KMS-11 (cell line): ENCODE measurements around the gene CPB2.

Source experiments
- H2AFZ ChIP-seq: fragments of 200-600 bp; sonication (generic); 2 replicates; pipeline ENCODE4 v1.6.1; 2016; ENCODE audit warnings: antibody characterized with exemption, mixed run types, low read depth
- H3K27ac ChIP-seq: fragments of 200-600 bp; sonication (generic); 2 replicates; pipeline ENCODE4 v1.6.1; 2016; ENCODE audit warnings: mild to moderate bottlenecking, mixed run types
- H3K27me3 ChIP-seq: fragments of 200-600 bp; sonication (generic); 2 replicates; pipeline ENCODE4 v1.6.1; 2017; ENCODE audit warnings: mild to moderate bottlenecking, low read depth, mixed run types, moderate library complexity; ENCODE audit not compliant: insufficient read depth
- H3K36me3 ChIP-seq: fragments of 200-600 bp; sonication (generic); 2 replicates; pipeline ENCODE4 v1.6.1; 2017; ENCODE audit warnings: mild to moderate bottlenecking, mixed run types; ENCODE audit not compliant: insufficient read depth
- H3K4me1 ChIP-seq: fragments of 200-600 bp; sonication (generic); 2 replicates; pipeline ENCODE4 v1.6.1; 2016; ENCODE audit warnings: mild to moderate bottlenecking, low read depth, mixed run types; ENCODE audit not compliant: poor library complexity, severe bottlenecking
- H3K4me2 ChIP-seq: fragments of 200-600 bp; sonication (generic); 2 replicates; pipeline ENCODE4 v1.7.0; 2016; ENCODE audit warnings: mild to moderate bottlenecking, mixed run types
- H3K4me3 ChIP-seq: fragments of 200-600 bp; sonication (generic); IDR thresholded peaks from 2 replicates; pipeline ENCODE4 v1.6.1; 2017; ENCODE audit warnings: low read depth, low read length, mixed read lengths; ENCODE audit not compliant: insufficient read depth
- H3K79me2 ChIP-seq: fragments of 200-600 bp; sonication (generic); 2 replicates; pipeline ENCODE4 v1.6.1; 2016; ENCODE audit warnings: low read depth, mixed run types; ENCODE audit not compliant: insufficient read depth
- H3K9ac ChIP-seq: fragments of 200-600 bp; sonication (generic); 2 replicates; pipeline ENCODE4 v1.6.1; 2016; ENCODE audit warnings: mild to moderate bottlenecking, mixed run types
- H4K20me1 ChIP-seq: fragments of 200-600 bp; sonication (generic); 2 replicates; pipeline ENCODE4 v1.6.1; 2016; ENCODE audit warnings: mild to moderate bottlenecking, mixed run types; ENCODE audit not compliant: insufficient read depth
- CTCF ChIP-seq: fragments of 200-600 bp; sonication (generic); conservative IDR thresholded peaks from 2 replicates; pipeline ENCODE4 v1.6.1; 2017; ENCODE audit warnings: low read depth, mild to moderate bottlenecking, antibody characterized with exemption, low read length, moderate library complexity, mixed read lengths

The CPB2 gene

GRCh38 chr13:46143184-46143701, 38.4 kb upstream of the CPB2 start:
- no peak for TF ChIP-seq CTCF
- Histone ChIP-seq H3K4me1 (no peaks in the 10 kb centered on the region), H3K27me3 (no peaks in the 10 kb centered on the region), H2AFZ (no peak overlapping the region), H3K9ac (no peak overlapping the region), H3K4me3 (no peak overlapping the region), H3K36me3 (no peaks in the 10 kb centered on the region), H4K20me1 (no peaks in the 10 kb centered on the region), H3K27ac (no peak overlapping the region), H3K79me2 (no peaks in the 10 kb centered on the region), H3K4me2 (no peak overlapping the region)

GRCh38 chr13:46142776-46143175, 37.9 kb upstream of the CPB2 start:
- Histone ChIP-seq H3K27me3 (no peaks in the 10 kb centered on the region), H3K36me3 (no peaks in the 10 kb centered on the region), H3K79me2 (no peaks in the 10 kb centered on the region), H3K4me1 (no peaks in the 10 kb centered on the region), H3K4me3 (no peak overlapping the region), H2AFZ (no peak overlapping the region), H3K9ac (no peak overlapping the region), H3K4me2 (no peak overlapping the region), H4K20me1 (no peaks in the 10 kb centered on the region), H3K27ac (no peak overlapping the region)
- no peak for TF ChIP-seq CTCF

- H3K79me2 ChIP-seq = no peaks in the 10 kb centered on the region
- no peak overlapping the region for H3K9ac ChIP-seq
- no peaks in the 10 kb centered on the region for H3K36me3 ChIP-seq
- H3K4me1 ChIP-seq = peaks cover 7% of the 10 kb centered on the region
- H3K27me3 ChIP-seq = no peaks in the 10 kb centered on the region
- H2AFZ ChIP-seq = no peak overlapping the region
- H3K4me3 ChIP-seq = no peak overlapping the region
- H4K20me1 ChIP-seq = no peaks in the 10 kb centered on the region
- H3K4me2 ChIP-seq = no peak overlapping the region
- H3K27ac ChIP-seq = no peak overlapping the region
- no peak for TF ChIP-seq CTCF
Measured at GRCh38 chr13:46140044-46140443, 35.2 kb upstream of the CPB2 start.

- H3K36me3 ChIP-seq = no peaks in the 10 kb centered on the region
- H3K27ac ChIP-seq = no peak overlapping the region
- H3K4me3 ChIP-seq = no peak overlapping the region
- H4K20me1 ChIP-seq = no peaks in the 10 kb centered on the region
- no peak for TF ChIP-seq CTCF
- no peak overlapping the region for H3K4me2 ChIP-seq
- H3K79me2 ChIP-seq = no peaks in the 10 kb centered on the region
- no peaks in the 10 kb centered on the region for H3K27me3 ChIP-seq
- H3K4me1 ChIP-seq = peaks cover 15% of the 10 kb centered on the region
- no peak overlapping the region for H2AFZ ChIP-seq
- H3K9ac ChIP-seq = no peak overlapping the region
Measured at GRCh38 chr13:46137627-46138317, 32.9 kb upstream of the CPB2 start.
